Lower leg skin (tissue), 3 donors: ENCODE data around the gene LIMS2.

Experiments used
- POLR2A ChIP-seq, 2 donors: fragments of 450-650 bp; IDR thresholded peaks; one replicate each; pipeline ENCODE4 v1.6.1; 2016 to 2017; ENCODE audit warnings: antibody characterized with exemption in 2 of 2, mild to moderate bottlenecking in 1 of 2, moderate library complexity in 1 of 2
- TF ChIP-seq, protein P1 (sequence below), 3 donors: fragments of 450-650 bp; IDR thresholded peaks; one replicate each; pipeline ENCODE4 v1.5.1; 2016; ENCODE audit warnings: antibody characterized with exemption in 3 of 3, mild to moderate bottlenecking in 3 of 3, moderate library complexity in 2 of 3

DNA sequence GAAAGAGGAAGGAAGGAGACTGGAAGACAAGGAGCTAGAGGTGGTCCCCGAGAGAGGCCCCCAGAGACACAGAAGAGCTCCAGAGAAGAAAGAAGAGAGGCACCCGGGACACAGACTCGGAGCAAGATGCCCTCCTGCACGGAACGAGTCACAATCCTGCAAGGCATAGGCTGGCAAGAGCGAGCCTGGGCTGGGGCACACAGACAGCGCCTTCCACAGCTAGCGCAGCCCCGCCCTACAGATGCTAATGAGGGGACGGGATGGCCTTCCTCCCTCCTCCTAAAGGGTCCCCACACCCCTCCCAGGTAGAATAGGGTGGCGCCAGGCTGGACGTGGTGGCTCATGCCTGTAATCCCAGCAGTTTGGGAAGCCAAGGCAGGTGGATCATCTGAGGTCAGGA is 49.2 kb downstream of the LIMS2 start:
- TF ChIP-seq, protein P1, sequence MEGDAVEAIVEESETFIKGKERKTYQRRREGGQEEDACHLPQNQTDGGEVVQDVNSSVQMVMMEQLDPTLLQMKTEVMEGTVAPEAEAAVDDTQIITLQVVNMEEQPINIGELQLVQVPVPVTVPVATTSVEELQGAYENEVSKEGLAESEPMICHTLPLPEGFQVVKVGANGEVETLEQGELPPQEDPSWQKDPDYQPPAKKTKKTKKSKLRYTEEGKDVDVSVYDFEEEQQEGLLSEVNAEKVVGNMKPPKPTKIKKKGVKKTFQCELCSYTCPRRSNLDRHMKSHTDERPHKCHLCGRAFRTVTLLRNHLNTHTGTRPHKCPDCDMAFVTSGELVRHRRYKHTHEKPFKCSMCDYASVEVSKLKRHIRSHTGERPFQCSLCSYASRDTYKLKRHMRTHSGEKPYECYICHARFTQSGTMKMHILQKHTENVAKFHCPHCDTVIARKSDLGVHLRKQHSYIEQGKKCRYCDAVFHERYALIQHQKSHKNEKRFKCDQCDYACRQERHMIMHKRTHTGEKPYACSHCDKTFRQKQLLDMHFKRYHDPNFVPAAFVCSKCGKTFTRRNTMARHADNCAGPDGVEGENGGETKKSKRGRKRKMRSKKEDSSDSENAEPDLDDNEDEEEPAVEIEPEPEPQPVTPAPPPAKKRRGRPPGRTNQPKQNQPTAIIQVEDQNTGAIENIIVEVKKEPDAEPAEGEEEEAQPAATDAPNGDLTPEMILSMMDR (IDR thresholded peaks at IDR 0.05) = no peak
- TF ChIP-seq POLR2A (IDR thresholded peaks at IDR 0.05) = no peak
